ENCODE measurements around the gene MED13L.

The MED13L gene

GRCh38 chr12:116071555-116072230, 205.8 kb downstream of the MED13L start:
- no peak for ATAC-seq
- TF ChIP-seq PATZ1 (CRISPR knock-in tag; IDR thresholded peaks at IDR 0.05; ENCODE audit: borderline replicate concordance) (no peak), ZFP3 (CRISPR knock-in tag; IDR thresholded peaks at IDR 0.05) (no peak), OSR1 (CRISPR knock-in tag; IDR thresholded peaks at IDR 0.05) (no peak), SNAI2 (CRISPR knock-in tag; IDR thresholded peaks at IDR 0.05) (no peak), BACH2 (CRISPR knock-in tag; IDR thresholded peaks at IDR 0.05; ENCODE audit: borderline replicate concordance) (no peak), ZNF8 (CRISPR knock-in tag; IDR thresholded peaks at IDR 0.05) (no peak), POU6F1 (CRISPR knock-in tag; IDR thresholded peaks at IDR 0.05; ENCODE audit: borderline replicate concordance, low read depth) (no peak), ISL1 (CRISPR knock-in tag; IDR thresholded peaks at IDR 0.05) (no peak), ZNF70 (CRISPR knock-in tag; IDR thresholded peaks at IDR 0.05) (no peak), ZFP30 (CRISPR knock-in tag; IDR thresholded peaks at IDR 0.05) (no peak), CSDC2 (CRISPR knock-in tag; IDR thresholded peaks at IDR 0.05) (no peak), ZNF565 (CRISPR knock-in tag; conservative IDR thresholded peaks at IDR 0.05; ENCODE audit: low read depth) (no peak), RARB (CRISPR knock-in tag; IDR thresholded peaks at IDR 0.05) (no peak), CSRNP3 (CRISPR knock-in tag; IDR thresholded peaks at IDR 0.05) (no peak), ESRRG (CRISPR knock-in tag; IDR thresholded peaks at IDR 0.05) (no peak)

- TF ChIP-seq CREB5 (CRISPR knock-in tag; IDR thresholded peaks at IDR 0.05; ENCODE audit: low read depth) (no peak), TSHZ2 (CRISPR knock-in tag; IDR thresholded peaks at IDR 0.05) (no peak), TCF4 (CRISPR knock-in tag; IDR thresholded peaks at IDR 0.05; ENCODE audit: borderline replicate concordance) (no peak), ISL1 (CRISPR knock-in tag; IDR thresholded peaks at IDR 0.05) (no peak), CSDC2 (CRISPR knock-in tag; IDR thresholded peaks at IDR 0.05) (no peak), GLIS3 (CRISPR knock-in tag; IDR thresholded peaks at IDR 0.05) (no peak)
Observed at GRCh38 chr12:116070444-116070843, 207.0 kb downstream of the MED13L start.

GRCh38 chr12:116069943-116070342, 207.6 kb downstream of the MED13L start:
- no peak for ATAC-seq
- TF ChIP-seq BACH2 (CRISPR knock-in tag; IDR thresholded peaks at IDR 0.05; ENCODE audit: borderline replicate concordance) (no peak), PPARA (CRISPR knock-in tag; IDR thresholded peaks at IDR 0.05; ENCODE audit: borderline replicate concordance) (no peak), ZNF565 (CRISPR knock-in tag; conservative IDR thresholded peaks at IDR 0.05; ENCODE audit: low read depth) (no peak), GLIS3 (CRISPR knock-in tag; IDR thresholded peaks at IDR 0.05) (no peak), RARB (CRISPR knock-in tag; IDR thresholded peaks at IDR 0.05) (no peak), ZNF70 (CRISPR knock-in tag; IDR thresholded peaks at IDR 0.05) (no peak), ESRRG (CRISPR knock-in tag; IDR thresholded peaks at IDR 0.05) (no peak), ARNTL (CRISPR knock-in tag; IDR thresholded peaks at IDR 0.05; ENCODE audit: borderline replicate concordance, low read depth) (no peak), TCF4 (CRISPR knock-in tag; IDR thresholded peaks at IDR 0.05; ENCODE audit: borderline replicate concordance) (no peak), CSRNP3 (CRISPR knock-in tag; IDR thresholded peaks at IDR 0.05) (no peak), CSDC2 (CRISPR knock-in tag; IDR thresholded peaks at IDR 0.05) (no peak), CREB5 (CRISPR knock-in tag; IDR thresholded peaks at IDR 0.05; ENCODE audit: low read depth) (no peak), PATZ1 (CRISPR knock-in tag; IDR thresholded peaks at IDR 0.05; ENCODE audit: borderline replicate concordance) (no peak), OSR1 (CRISPR knock-in tag; IDR thresholded peaks at IDR 0.05) (no peak), SNAI2 (CRISPR knock-in tag; IDR thresholded peaks at IDR 0.05) (no peak), ZC3H10 (CRISPR knock-in tag; IDR thresholded peaks at IDR 0.05) (no peak), ZNF8 (CRISPR knock-in tag; IDR thresholded peaks at IDR 0.05) (no peak)

More at GRCh38 chr12:116070444-116070843, 207.0 kb downstream of the MED13L start:
- no peak for ATAC-seq
